ENCODE data around the gene NMT2.
A peak's percentile ranks its signal among the peaks of the same experiment; 100 is the strongest.

The NMT2 gene

GRCh38 chr10:15180736-15181135, 12.2 kb upstream of the NMT2 start:
- no peak for DNase-seq

GRCh38 chr10:15176269-15176668, 7.8 kb upstream of the NMT2 start:
- no peak for DNase-seq

GRCh38 chr10:15175587-15175986, 7.1 kb upstream of the NMT2 start:
- no peak for DNase-seq

- DNase-seq: no peak
Measured at GRCh38 chr10:15172306-15172840, 3.9 kb upstream of the NMT2 start.

- peak; percentile 48 for DNase-seq
Measured at GRCh38 chr10:15169555-15170401, 1.3 kb upstream of the NMT2 start.

- DNase-seq: peak; percentile 83
Measured at GRCh38 chr10:15168786-15169554, 477 bp upstream of the NMT2 start.

- peak; percentile 17 for DNase-seq
Measured at GRCh38 chr10:15167411-15168290, 842 bp downstream of the NMT2 start.

GRCh38 chr10:15166325-15166724, 2.2 kb downstream of the NMT2 start:
- no peak for DNase-seq

GRCh38 chr10:15163253-15163828, 5.2 kb downstream of the NMT2 start:
- no peak for DNase-seq

GRCh38 chr10:15158972-15159371, 9.5 kb downstream of the NMT2 start:
- no peak for DNase-seq

GRCh38 chr10:15158448-15158847, 10.0 kb downstream of the NMT2 start:
- DNase-seq: no peak

GRCh38 chr10:15155978-15156656, 12.4 kb downstream of the NMT2 start:
- DNase-seq: peak; percentile 30

- DNase-seq: no peak
Measured at GRCh38 chr10:15152556-15152955, 15.9 kb downstream of the NMT2 start.

- DNase-seq: no peak
Measured at GRCh38 chr10:15150563-15150962, 17.9 kb downstream of the NMT2 start.

GRCh38 chr10:15149042-15149771, 19.3 kb downstream of the NMT2 start:
- DNase-seq: no peak

- DNase-seq: no peak
Measured at GRCh38 chr10:15147594-15148392, 20.7 kb downstream of the NMT2 start.

- no peak for DNase-seq
Measured at GRCh38 chr10:15146366-15146765, 22.1 kb downstream of the NMT2 start.

GRCh38 chr10:15144788-15145187, 23.7 kb downstream of the NMT2 start:
- DNase-seq: no peak

- no peak for DNase-seq
Measured at GRCh38 chr10:15141136-15142054, 27.1 kb downstream of the NMT2 start.

Data from hematopoietic multipotent progenitor cell treated with erythropoietin and hydrocortisone succinate and interleukin-3 and kit ligand, for 8 days (in vitro differentiated cells).